Cerebellar nuclear complex (tissue), 1 donor: Measurements from ENCODE around the gene SEC31A.
"Not testable (repeated sequence)": the region's sequence is repeated elsewhere in the genome, so short reads cannot be mapped to it uniquely, and the experiment has no call there.

ENCODE experiments used
- DNase-seq, 2 experiments: peaks; one replicate each; lab custom pipeline; 2025; lab: John Stamatoyannopoulos, UW

SEC31A gene

GRCh38 chr4:82892467-82892802, 1.5 kb upstream of the SEC31A start:
- DNase-seq: no peak

- DNase-seq: no peak
Measured at GRCh38 chr4:82891707-82892466, 934 bp upstream of the SEC31A start.

- DNase-seq: no peak
Measured at GRCh38 chr4:82890528-82890900, 439 bp downstream of the SEC31A start.

DNA sequence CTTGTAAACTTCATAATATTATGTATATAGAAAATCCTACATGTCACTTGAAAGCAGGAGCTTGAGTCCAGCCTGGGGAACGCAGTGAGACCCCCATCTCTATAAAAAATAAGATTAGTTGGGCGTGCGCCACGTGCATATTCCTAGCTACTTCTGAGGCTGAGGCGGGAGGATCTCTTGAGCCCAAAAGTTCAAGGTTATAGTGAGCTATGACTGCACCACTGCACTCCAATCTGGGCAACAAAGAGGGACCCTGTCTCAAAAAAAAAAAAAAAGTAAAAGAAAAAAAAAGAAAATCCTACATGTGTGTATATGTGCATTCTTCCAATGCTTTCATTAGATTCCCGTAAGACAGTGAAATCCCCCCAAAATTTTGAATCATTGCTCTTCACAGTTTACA, 1.7 kb downstream of the SEC31A start:
- DNase-seq: no peak

DNA sequence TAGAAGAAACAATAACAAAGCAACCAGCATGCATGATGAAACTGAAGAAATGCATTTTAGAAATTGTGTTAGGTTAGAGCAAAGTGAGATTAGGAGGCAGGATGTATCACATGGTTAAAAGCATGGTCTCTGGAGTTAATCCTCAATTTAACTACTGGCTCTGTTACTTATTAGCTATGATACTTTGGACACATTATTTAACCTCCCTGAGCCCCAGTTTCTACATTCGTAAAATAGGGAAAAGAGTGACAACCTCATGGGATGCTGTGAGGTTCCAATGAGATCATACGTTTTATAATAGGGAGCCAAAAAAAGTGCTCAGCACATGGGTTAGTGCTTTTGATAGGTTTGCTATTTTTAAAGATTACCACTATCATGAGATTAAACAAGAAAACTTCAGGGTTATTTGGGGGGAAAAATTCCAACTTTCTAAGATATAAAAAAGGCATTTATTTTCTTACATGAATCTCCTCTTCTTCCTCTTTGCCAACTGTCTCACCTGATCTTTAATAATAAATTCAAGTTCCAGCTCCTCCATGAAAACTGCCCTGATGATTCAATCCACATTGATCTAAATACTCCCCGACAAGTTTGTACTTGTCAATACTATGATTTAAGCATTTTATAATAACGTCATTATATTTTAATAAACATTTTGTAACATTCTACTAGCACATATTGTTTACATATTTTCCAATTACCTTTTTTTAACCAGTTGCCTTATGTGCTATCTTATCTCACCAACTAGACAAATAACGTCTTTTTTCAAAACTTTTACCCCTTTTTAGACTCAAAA, 4.6 kb downstream of the SEC31A start:
- DNase-seq: no peak

- DNase-seq: no peak
Measured at GRCh38 chr4:82885410-82885809, 5.5 kb downstream of the SEC31A start.

GRCh38 chr4:82868572-82868971, 22.4 kb downstream of the SEC31A start:
- DNase-seq: no peak

GRCh38 chr4:82866706-82867385, 24.1 kb downstream of the SEC31A start:
- no peak for DNase-seq

DNA sequence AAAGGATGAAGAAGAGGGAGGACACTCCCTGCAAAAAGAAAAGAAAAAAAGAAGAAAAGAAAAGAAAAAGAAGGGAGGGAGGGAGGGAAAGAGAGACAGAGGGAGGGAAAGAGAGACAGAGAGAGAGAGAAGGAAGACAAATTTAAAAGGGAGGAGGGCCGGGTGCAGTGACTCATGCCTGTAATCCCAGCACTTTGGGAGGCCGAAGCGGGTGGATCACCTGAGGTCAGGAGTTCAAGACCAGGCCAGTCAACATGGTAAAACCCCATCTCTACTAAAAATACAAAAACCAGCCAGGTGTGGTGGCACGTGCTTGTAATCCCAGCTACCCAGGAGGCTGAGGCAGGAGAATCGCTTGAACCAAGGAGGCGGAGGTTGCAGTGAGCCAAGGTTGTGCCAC, 24.9 kb downstream of the SEC31A start:
- DNase-seq: not testable (repeated sequence)

- no peak for DNase-seq
Measured at GRCh38 chr4:82865592-82865991, 25.4 kb downstream of the SEC31A start.

DNA sequence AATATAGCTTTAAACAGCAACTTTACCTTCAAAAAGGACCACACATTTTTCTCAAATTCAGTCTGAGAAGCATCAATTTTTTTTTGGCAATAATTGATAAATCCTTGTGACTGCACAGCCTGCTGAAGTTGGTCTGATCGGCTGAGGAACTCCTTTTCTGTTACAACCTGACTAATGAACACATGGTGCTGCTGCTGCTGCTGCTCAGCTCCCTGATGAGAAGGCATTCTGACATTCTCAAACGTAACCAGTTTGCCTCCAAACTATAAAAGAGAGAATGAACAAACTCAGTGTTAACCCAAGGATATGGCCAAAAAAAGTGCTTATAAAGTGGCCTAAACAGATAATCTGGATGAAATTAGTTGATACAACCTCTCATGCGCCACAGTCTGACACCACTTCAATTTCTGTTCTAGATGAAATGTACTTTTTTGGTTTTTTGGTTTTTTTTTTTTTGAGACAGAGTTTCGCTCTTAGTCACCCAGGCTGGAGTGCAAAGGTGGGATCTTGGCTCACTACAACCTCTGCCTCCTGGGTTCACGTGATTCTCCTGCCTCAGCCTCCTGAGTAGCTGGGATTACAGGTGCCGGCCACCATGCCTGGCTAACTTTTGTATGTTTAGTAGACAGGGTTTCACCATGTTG, 26.5 kb downstream of the SEC31A start:
- no peak for DNase-seq

DNA sequence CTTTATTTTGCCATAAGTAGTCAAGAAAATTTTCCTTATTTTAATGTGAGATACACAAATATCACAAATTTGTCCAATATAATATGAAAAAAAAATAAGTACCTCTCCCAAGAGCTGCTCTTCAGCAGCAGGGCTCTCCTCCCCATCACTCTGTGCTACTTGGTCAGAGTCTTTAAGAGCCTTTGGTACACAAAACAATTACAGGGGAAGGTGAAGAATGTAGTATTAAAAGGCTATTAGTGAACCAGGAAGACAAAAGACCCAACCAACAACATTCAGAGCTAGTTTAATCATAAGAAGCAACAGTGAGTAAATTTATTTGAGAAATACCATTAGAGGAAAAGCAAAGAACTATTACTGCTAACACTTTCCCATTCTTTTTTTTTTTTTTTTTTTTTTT, 29.4 kb downstream of the SEC31A start:
- DNase-seq: no peak

- DNase-seq: not testable (repeated sequence)
Measured at GRCh38 chr4:82860487-82860886, 30.5 kb downstream of the SEC31A start.

- DNase-seq: no peak
Measured at GRCh38 chr4:82852751-82853285, 38.1 kb downstream of the SEC31A start.

DNA sequence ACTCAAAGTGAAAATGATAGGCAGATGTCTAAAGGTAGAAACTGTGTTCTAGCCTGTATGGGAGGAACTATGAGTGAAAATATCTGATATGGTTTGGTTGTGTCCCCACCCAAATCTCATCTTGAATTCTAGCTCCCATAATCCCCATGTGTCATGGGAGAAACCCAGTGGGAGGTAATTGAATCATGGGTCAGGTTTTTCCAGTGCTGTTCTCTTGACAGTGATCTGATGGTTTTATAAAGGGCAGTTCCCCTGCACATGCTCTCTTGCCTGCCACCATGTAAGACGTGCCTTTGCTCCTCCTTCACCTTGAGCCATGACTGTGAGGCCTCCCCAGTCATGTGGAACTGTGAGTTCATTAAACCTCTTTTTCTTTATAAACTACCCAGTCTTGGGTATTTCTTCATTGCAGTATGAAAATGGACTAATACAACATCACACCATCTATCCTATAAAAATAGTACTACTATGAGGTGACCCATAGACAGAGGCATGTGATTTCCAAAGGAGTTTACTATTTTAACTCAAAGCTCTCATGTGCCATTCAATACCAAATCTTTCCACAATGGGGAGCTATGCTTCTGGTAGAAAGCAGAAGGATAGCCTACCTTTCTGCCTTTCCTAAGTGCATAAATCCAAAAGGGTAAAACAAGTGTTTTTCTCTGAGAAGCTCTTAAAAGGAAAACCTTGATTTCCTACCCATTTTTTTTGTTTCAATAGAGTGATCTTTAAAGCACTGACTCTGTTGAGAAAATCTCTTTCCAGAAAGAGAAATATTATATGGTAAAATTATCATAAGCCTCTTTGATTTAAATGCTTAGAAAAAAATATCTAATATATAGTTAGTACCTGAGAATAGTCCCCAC, 38.8 kb downstream of the SEC31A start:
- DNase-seq: no peak

GRCh38 chr4:82851318-82851717, 39.6 kb downstream of the SEC31A start:
- no peak for DNase-seq

DNA sequence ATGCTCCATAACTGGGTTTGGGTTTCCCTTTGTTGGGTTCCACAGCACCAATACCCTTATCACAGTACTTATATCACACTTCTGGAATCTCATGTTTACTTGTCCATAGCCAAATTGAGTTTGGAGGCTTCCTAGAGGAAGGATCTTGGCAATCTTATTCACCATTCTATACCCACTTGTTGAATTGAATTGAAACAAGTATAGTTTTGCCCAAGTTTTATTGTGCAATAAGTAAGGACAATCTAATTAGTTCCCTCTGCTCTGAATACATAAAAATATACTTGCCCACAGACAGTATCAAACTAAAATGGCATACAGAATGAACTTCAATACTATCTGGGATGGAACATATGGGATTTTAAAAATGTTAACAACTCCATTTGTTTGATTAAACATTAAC, 40.3 kb downstream of the SEC31A start:
- DNase-seq: no peak

DNA sequence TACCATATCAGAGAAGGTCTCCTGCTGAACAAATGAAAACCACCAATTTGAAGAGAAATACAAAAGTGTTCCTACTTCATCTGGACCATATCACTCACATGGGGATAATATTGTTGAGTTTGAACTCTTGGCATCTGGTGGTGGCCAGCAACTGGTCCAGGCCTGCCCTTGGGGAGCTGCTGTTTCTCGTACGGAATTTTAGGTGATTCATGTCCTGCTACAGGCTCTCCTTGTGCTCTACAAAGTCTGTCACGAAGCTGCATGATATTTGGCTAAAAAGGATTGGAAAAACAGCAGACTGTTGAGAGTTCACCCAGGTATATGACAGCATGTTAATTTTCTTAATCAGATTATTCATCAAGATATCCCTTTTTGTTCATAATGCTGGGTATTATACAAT, 42.2 kb downstream of the SEC31A start:
- no peak for DNase-seq

DNA sequence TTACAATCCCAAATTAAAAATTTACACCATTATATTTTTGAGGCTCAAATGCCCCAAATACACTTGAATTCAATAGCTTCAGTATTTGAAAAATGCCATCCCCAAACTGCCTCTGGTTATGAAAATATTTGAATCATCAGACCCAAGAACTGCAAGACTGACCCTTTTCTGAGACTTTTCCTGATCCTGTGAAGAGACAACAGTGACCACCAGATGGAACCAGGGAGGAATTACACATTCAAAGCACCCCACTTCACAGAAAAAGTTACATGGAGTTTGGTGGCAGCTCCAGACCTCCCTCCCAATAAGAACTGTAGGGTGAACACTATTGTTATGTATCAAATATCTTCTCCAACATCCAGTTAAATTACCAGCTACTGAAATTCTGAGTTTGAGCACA, 48.4 kb downstream of the SEC31A start:
- no peak for DNase-seq

DNA sequence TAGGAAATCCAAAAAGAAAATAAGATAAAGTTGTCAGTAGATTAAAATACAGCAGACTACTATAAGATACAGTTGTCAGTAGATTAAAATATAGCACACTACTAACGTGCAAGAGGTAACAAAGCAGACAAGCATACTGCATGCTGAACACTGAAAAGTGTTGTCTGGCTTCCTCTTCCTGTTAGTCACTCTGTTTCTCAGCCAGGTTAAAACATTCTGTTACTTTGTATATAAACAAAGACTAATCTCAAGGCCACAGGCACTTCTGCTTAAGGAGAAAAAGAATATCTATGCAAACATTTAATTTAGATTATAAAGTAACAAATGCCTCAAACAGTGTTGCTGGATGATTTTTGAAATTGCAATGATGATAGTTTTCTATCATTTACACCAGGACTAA, 51.3 kb downstream of the SEC31A start:
- DNase-seq: no peak

DNA sequence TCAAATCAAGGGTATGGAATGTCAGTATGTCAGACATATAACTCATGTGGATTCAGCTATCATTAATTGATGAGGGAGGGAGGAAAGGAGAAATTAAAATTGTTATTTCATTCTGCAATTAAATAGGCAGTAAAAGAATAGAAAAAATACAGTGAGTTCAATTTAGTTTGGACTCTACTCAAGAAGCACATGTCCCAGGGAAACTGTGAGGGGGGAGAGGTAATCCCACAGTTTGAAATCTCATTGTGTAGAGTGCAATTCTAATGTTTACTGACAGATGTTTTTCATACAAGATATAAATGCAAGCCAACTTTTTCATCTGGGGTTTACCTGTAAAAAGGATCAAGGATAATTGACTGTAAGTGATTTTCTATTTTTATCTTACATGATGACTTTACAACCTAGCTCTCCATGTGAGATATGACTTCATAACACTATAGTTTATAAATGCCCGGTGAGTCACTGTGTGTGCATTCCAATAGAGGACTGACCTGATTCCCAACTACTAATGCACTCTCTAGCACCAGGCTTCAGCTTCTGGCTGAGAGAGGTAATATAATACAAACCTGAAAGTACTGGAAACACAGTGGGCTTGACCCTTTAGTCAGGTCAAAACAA, 57.1 kb downstream of the SEC31A start:
- no peak for DNase-seq
